Tibial nerve (tissue), 3 donors: ENCODE data around the gene SETX.

Experiments
- POLR2A ChIP-seq, 2 donors: fragments of 450-650 bp; IDR thresholded peaks; one replicate each; pipeline ENCODE4 v1.6.1; 2017; ENCODE audit warnings: antibody characterized with exemption in 2 of 2, mild to moderate bottlenecking in 2 of 2, moderate library complexity in 2 of 2
- TF ChIP-seq, protein P1 (sequence below), 5 experiments: fragments of 200-600 bp in 3 of 5; fragments of 450-650 bp in 2 of 5; sonication (generic) in 3 of 5; IDR thresholded peaks; one replicate each; pipeline ENCODE4 v1.5.1; 2016 to 2019; ENCODE audit warnings: antibody characterized with exemption in 5 of 5, mild to moderate bottlenecking in 3 of 5, moderate library complexity in 2 of 5

DNA sequence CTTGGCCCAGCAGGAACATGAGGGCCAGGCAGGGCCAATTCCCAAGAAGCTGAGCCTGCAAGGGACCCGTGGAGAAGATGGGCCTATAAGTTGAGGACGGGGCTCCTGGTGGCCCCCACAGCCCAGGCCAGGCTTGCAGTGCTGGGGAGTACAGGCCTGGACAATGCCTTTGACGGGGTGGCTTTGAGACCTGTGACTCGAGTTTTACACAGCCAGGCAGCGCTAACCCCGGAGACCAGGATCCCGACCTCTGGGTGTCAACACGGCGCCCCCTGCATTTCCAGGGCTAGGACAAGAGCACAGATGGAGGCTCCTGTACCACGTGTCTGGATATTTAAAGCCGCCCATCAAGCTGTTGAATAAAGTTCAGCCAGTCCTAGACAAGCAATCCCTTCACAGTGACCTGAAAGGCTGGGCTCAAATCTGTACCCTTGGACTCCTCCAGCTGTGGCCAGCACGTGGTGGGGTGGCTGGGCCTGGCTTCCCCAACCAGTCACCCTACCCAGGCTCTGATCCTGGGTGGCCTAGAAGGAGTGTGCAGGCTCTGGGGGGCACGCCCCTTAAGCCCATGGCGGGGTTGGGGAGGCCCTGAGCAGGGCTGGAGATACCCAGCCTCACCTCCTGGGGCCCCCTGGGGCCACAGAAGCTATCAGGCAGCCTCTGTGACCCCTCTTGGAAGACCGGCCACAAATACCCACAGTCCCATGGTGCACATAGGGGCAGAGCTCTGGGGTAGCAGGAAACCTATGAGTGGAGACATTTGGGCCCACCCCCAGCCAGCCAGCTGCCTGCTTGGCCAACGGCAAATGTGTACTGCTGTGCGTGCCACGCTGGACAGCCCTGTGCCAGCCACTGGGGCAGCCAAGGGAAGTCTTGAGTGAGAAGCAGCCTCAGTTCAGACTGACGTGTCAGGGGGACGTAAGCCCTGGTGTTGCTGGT lies 104.2 kb downstream of the SETX start:
- TF ChIP-seq, protein P1, sequence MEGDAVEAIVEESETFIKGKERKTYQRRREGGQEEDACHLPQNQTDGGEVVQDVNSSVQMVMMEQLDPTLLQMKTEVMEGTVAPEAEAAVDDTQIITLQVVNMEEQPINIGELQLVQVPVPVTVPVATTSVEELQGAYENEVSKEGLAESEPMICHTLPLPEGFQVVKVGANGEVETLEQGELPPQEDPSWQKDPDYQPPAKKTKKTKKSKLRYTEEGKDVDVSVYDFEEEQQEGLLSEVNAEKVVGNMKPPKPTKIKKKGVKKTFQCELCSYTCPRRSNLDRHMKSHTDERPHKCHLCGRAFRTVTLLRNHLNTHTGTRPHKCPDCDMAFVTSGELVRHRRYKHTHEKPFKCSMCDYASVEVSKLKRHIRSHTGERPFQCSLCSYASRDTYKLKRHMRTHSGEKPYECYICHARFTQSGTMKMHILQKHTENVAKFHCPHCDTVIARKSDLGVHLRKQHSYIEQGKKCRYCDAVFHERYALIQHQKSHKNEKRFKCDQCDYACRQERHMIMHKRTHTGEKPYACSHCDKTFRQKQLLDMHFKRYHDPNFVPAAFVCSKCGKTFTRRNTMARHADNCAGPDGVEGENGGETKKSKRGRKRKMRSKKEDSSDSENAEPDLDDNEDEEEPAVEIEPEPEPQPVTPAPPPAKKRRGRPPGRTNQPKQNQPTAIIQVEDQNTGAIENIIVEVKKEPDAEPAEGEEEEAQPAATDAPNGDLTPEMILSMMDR (IDR thresholded peaks at IDR 0.05) = no peak
- no peak for TF ChIP-seq POLR2A (IDR thresholded peaks at IDR 0.05)
